ACHN (cell line): ENCODE measurements around the gene SENP8.
A peak's percentile ranks its signal among the peaks of the same experiment; 100 is the strongest.

Experiments
- DNase-seq: peaks from one replicate; pipeline ENCODE4 v3.0.0-alpha.2; 2015
- in situ Hi-C: cut with HindIII; loops from 2 replicates; pipeline ENCODE4 v1.10.0; 2017; ENCODE audit warnings: low sequenced_read_pairs, low pct_ligation_motif_present, low pct_unique_long_range_greater_than_20kb

Gene SENP8

GRCh38 chr15:72146934-72147333, 28.7 kb downstream of the SENP8 start:
- no peak for DNase-seq
- in situ Hi-C loops = no loop called here

DNA sequence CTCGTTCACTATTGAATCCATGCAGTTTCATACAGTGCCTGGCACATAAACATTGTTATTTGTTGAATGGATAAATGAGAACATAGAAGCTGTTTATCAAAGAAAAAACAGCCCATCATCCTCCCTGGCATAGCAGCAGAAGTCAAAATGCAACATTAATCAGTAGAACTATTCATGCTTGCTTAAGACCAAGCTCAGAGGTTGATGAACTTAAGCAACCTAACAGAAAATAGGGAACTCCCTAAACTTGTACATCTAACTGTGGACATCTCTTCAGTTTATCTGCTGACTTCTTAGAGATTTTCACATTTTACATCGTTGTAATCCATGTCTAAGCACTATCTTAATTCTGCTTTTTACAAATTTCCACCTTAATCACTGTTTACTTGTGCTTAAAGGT, 29.2 kb downstream of the SENP8 start:
- no peak for DNase-seq
- in situ Hi-C loops = no loop called here

- DNase-seq = no peak
Observed at GRCh38 chr15:72153269-72154000, 35.2 kb downstream of the SENP8 start.

DNA sequence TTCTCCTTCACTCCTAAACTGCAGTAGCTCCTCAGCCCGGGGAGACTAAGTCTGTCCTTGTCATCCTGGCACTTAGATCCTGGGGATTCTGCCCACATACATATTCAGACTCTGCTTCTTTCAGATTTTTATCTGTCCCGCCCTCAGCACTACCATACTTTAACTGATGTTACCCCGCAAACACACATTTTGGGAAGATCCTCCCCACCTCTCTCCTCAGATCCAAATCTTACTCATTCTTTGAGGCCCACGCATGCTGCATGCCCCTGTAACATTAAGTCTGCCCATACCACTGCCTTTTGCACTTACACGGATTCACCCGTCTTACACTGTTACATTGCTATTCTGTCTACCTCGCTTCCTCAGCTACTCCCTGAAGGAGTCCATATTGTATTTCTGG, 36.1 kb downstream of the SENP8 start:
- no peak for DNase-seq
- in situ Hi-C loops = no loop called here

More at GRCh38 chr15:72153269-72154000, 35.2 kb downstream of the SENP8 start:
- in situ Hi-C loops = no loop called here

GRCh38 chr15:72155003-72155621, 36.9 kb downstream of the SENP8 start:
- DNase-seq = peak; percentile 86
- in situ Hi-C loops = no loop called here

DNA sequence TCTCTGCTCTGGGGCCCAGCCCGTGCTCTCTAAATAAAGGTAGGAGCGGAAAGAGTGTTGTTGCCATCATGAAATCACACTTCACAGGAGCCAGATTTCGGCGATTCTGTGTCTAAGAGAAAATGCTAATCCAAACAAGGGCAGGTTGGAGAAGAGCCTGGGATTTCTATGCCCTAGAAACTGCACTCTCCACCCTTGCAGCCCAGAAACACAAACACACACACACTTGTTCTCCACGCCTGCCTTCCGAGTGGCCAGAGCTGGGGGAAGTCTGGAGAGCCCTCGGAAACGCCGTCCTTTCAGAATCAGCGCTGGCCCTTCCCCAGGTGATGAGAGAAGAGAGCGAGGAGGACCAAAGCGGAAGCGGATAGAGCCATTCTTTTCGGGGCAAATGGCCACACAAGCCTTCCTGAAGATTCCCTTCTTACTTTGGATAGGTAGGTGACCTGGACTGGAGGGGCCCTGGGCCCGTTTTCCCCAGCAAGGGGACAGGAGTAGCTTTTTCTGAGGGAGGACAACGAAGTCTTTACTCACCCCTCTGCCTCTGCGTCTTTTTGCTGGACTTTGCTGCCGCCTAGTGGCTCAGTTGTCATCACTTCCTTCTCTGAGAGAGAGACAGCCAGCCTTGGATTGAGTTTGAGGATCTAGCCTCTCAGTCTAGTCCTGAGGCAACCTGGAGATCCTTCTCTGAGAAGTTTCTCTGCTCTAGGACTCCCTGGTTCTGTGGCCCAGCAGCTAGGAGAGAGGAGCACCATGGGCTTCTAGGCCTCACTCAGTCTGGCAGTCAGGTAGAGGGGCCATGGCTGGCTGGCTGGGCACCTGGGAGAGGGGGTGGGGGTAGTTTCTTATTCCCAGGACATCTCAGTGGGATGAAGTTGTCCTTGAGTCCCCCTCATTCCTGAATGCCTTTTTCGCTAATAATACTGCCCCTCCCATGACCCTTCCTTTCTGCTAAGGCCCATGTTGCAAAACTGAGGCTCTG, 37.7 kb downstream of the SENP8 start:
- in situ Hi-C loops = no loop called here
- DNase-seq = peak; percentile 85

DNA sequence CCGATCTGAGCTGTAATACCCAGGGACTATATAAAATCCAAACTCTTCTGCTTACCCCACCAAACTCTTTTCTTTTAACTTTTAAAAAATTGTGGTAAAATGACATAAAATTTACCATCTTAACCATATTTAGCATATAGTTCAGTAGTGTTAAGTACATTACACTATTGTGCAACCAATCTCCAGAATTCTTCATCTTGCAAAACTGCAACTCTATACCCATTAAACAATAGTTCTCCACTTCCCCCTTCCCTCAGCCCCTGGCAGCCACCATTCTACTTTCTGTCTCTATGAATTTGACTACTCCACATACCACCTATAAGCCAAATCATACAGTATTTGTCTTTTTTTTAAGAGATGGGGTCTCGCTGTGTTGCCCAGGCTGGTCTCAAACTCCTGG, 38.7 kb downstream of the SENP8 start:
- in situ Hi-C loops = no loop called here
- no peak for DNase-seq

DNA sequence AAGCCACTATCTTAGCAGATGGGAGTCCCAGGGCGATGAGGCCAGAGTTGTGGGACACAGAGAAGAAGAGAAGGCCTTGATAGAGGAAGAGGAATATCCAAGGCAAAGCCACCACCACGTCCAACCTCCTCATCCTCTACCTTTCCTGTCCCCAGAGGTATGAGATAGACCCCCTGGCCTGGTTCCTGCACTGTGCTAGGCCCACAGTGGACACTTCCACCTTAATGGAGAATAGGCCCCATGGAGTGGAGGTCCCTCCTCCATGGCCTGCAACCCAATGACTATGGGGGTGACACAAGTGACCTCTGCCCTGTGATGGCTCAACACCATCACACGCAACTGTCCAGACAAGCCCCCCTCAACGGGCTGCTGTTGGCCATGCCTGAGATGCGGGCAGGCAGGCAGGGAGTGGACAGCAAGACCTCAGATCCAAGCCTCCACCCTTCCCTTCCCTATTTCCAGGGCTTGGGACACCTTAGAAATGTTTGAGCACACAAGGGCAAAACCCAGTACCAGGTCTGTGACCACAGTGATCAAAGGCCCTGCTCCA, 42.6 kb downstream of the SENP8 start:
- DNase-seq = no peak
- in situ Hi-C loops = no loop called here

GRCh38 chr15:72161361-72162132, 43.3 kb downstream of the SENP8 start:
- no peak for DNase-seq
- in situ Hi-C loops = no loop called here

GRCh38 chr15:72162569-72162968, 44.4 kb downstream of the SENP8 start:
- in situ Hi-C loops = no loop called here
- no peak for DNase-seq

DNA sequence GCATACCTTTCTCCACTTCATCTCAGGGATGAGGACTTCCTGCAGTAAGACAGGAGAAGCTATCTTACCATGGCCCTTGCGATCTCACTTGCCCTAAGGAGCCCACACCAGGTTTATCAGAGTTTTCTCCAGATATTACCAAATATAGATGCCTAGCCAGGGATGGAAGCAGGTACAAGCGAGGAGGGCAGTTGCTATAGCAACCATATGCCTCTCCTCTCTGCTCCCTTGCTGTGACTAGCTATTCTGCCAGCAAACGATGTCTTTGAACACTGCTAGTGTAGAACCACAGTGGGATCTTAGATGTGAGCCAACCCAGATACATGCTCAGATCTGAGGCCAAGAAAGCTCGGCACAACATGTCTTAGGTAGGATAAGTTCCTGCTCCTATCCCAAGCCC, 45.5 kb downstream of the SENP8 start:
- in situ Hi-C loops = no loop called here
- no peak for DNase-seq

GRCh38 chr15:72166716-72167417, 48.7 kb downstream of the SENP8 start:
- no peak for DNase-seq
- in situ Hi-C loops = no loop called here

DNA sequence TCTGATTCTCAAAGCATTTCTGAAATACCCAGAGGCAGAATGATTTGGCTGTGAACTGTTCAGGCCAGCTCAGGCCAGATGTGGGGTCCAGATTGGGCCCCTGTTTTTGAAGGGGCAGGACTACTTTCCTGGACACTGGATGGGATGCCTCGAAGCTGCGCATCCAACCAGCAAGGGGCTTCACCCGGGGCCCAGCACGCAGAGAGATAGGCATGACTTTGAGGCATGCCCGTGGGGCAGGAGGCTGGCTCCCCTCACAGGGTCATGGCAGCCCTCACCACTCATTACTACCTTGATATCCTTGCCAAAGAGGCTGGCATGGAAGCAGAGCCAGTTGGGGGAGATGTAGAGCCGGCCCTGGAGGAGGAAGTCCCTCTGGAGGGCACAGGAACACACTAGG, 49.2 kb downstream of the SENP8 start:
- in situ Hi-C loops = no loop called here
- no peak for DNase-seq

GRCh38 chr15:72168131-72168807, 50.1 kb downstream of the SENP8 start:
- DNase-seq = no peak
- in situ Hi-C loops = no loop called here

- no peak for DNase-seq
- in situ Hi-C loops = no loop called here
Observed at GRCh38 chr15:72168808-72169190, 50.6 kb downstream of the SENP8 start.

DNA sequence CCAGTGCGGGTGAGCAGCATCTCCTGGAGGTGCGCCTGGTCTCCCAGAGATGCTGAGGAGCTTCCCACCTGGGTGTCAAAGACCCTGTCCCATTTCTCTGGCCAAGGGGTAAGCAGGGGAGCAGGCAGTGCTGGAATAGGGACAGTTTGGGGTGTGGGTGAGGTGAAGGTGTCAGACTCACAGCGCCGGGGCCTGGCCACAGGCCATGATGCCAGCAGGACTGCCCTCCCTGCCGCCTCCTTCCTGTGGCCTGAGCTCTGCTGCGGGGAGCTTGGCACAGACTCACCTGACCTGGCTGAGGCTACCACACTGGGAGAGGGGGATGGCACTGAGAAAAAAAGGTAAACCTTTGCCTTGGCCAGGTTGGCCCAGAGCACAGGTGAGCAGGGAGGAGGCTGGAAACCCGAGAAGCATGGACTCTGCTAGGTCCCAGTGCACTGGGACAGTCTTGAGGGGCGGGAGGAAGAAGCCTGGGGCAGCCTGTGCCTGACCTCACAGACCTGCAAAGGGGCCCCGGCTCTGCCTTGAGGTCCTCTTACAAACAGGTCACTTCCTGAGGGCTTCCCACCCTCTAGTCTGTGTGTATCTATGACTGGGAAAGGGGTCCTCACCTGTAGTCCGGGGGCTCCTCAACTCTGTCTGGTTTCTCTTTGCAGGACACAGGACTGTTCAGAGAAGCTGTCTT, 51.2 kb downstream of the SENP8 start:
- DNase-seq = no peak
- in situ Hi-C loops = no loop called here
